Brain microvascular endothelial cell (primary cell): Measurements from ENCODE around the gene LOXL1.

Experiments
- DNase-seq: peaks from one replicate; pipeline ENCODE4 v3.0.0-alpha.2; 2020
- H3K27ac ChIP-seq: fragments of 250-450 bp; sonication (Bioruptor Pico); 2 replicates; pipeline ENCODE4 v1.5.1; 2020; ENCODE audit warnings: mild to moderate bottlenecking, moderate library complexity
- H3K27me3 ChIP-seq: fragments of 250-450 bp; sonication (Bioruptor Pico); replicated peaks from 2 replicates; pipeline ENCODE4 v1.5.1; 2020; ENCODE audit warnings: mild to moderate bottlenecking
- H3K36me3 ChIP-seq: fragments of 250-450 bp; sonication (Bioruptor Pico); replicated peaks from 2 replicates; pipeline ENCODE4 v1.5.1; 2020; ENCODE audit warnings: mild to moderate bottlenecking
- H3K4me3 ChIP-seq: 2 replicates; pipeline ENCODE4 v1.5.1; 2011; ENCODE audit warnings: low read depth, mild to moderate bottlenecking, control low read depth, low read length, moderate library complexity
- CTCF ChIP-seq: IDR thresholded peaks from 2 replicates; pipeline ENCODE4 v1.5.1; 2011; ENCODE audit warnings: low read depth, mild to moderate bottlenecking, moderate library complexity, low read length, control low read depth, inconsistent platforms; ENCODE audit errors: missing control alignments
- in situ Hi-C: cut with HindIII; loops from 2 replicates; pipeline ENCODE4 v1.10.0; 2017; ENCODE audit warnings: low sequenced_read_pairs, low pct_ligation_motif_present

Gene LOXL1

GRCh38 chr15:73889762-73890124 is 36.5 kb upstream of the LOXL1 start:
- DNase-seq: no peak
- Histone ChIP-seq H3K4me3 (no peak overlapping the region), H3K27ac (no peak overlapping the region), H3K27me3 (no peaks in the 10 kb centered on the region), H3K36me3 (no peaks in the 10 kb centered on the region)
- in situ Hi-C loops: no loop called here
- TF ChIP-seq CTCF: no peak

- in situ Hi-C loops: no loop called here
- no peak overlapping the region for H3K4me3 ChIP-seq
- DNase-seq: no peak
- H3K27me3 ChIP-seq: no peaks in the 10 kb centered on the region
- H3K36me3 ChIP-seq: no peaks in the 10 kb centered on the region
- no peak for TF ChIP-seq CTCF
- no peak overlapping the region for H3K27ac ChIP-seq
These were observed 34.6 kb upstream of the LOXL1 start for GRCh38 chr15:73891328-73892315.

- DNase-seq: no peak
- in situ Hi-C loops: no loop called here
- Histone ChIP-seq H3K27ac (no peak overlapping the region), H3K27me3 (no peaks in the 10 kb centered on the region), H3K36me3 (no peaks in the 10 kb centered on the region), H3K4me3 (no peak overlapping the region)
- no peak for TF ChIP-seq CTCF
These were observed 33.6 kb upstream of the LOXL1 start for GRCh38 chr15:73892446-73893226.

- in situ Hi-C loops: no loop called here
- H3K27me3 ChIP-seq: no peaks in the 10 kb centered on the region
These were observed 32.0 kb upstream of the LOXL1 start for GRCh38 chr15:73894133-73894814.

More at GRCh38 chr15:73894133-73894814, 32.0 kb upstream of the LOXL1 start:
- H3K36me3 ChIP-seq: no peaks in the 10 kb centered on the region
- no peak overlapping the region for H3K27ac ChIP-seq
- no peak for TF ChIP-seq CTCF
- DNase-seq: no peak
- no peak overlapping the region for H3K4me3 ChIP-seq
